GM12865 (cell line): ENCODE data around the gene DYSF.

Source experiments
- DNase-seq: peaks from one replicate; pipeline ENCODE4 v3.0.0; 2010; ENCODE audit warnings: low read depth
- H3K4me3 ChIP-seq: 2 replicates; pipeline ENCODE4 v1.5.1; 2011; ENCODE audit warnings: mild to moderate bottlenecking, low read depth, low read length, control low read depth
- TF ChIP-seq, protein P1 (sequence below): IDR thresholded peaks from 2 replicates; pipeline ENCODE4 v1.5.1; 2011; ENCODE audit warnings: low read length, control low read depth, low read depth, inconsistent platforms; ENCODE audit not compliant: insufficient read depth; ENCODE audit errors: missing control alignments

Gene DYSF

DNA sequence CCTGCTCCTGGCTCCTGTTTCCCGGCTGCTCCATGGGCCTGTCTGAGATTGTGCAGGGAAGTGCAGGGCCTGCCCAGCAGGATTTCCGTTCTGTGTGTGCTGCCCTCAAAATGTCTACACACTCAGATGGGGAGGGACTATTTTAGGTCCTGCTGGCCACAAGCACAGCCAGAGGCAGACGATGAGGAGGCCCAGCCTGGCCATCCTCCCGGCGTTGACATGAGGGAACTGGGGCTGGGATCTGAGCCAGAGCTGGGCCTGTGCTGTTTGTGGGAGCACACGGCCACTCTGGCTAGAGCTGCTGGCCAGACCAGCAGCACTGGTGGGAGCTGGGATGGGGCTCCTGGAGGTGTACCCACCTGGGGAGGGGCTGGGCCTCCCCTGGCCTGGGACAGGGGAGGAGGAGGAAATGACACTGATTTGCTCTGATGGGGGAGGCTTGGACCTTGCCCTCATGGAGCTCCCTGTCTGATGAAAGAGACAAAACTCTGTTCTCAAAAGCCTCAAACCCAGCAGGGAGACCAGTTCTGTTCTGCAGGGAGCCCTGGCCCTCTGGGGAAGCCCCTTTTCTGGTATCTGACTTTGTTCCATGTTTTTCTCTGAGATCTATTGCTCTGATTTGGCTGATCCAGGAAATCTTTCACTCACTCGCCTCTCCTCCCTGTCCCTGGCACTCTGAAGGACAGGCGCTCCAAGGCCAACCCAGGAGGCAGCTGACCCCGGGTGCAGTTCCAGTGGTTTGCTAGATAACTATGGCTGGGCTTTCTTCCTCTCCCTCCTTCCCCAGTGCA lies 161.8 kb downstream of the DYSF start:
- no peak for DNase-seq

DNA sequence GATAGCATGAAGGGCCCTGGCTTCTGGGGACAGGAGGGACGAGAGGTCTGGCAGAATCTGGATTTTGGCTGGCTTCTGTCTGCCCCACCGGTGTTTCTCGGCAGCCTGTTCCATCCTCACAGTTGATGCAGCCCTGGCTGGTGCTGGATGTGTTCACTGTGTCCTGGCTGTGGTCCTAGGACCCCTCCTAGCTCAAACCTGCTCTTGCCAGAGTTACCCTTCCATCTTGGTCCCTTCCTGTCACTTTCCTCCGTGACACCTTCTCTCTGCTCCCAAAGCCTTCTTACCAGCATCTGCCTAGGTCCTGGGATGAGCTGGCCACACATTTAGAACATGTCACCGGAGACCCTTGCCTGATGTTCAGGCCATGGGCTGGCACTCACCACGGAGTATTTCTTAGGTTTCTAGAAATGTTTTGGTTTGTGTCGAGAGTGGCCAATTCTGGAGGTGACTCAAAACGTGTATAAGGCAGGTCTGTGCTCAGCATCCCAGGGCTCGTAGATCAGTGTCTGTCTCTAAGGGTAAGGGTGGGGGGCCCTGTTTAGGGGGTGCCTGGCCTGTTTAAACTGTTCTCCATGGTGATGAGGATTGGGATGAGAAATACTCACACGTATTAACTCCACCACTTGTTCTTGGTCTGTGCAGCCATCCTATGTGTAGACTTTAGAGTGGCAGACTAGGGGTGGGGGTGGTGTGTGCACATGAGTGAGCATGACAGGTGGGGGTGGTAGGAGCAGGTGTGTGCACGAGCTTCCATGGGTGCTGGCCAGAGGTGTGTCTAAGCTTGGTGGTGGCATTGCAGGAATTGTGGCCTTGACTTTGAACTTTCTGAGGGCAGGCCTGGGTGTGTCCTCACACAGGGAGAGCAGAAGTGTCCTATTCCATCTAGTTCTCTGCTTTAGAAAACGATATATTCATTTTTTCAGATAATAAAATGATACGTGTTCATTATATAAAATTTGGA lies 162.7 kb downstream of the DYSF start:
- TF ChIP-seq, protein P1, sequence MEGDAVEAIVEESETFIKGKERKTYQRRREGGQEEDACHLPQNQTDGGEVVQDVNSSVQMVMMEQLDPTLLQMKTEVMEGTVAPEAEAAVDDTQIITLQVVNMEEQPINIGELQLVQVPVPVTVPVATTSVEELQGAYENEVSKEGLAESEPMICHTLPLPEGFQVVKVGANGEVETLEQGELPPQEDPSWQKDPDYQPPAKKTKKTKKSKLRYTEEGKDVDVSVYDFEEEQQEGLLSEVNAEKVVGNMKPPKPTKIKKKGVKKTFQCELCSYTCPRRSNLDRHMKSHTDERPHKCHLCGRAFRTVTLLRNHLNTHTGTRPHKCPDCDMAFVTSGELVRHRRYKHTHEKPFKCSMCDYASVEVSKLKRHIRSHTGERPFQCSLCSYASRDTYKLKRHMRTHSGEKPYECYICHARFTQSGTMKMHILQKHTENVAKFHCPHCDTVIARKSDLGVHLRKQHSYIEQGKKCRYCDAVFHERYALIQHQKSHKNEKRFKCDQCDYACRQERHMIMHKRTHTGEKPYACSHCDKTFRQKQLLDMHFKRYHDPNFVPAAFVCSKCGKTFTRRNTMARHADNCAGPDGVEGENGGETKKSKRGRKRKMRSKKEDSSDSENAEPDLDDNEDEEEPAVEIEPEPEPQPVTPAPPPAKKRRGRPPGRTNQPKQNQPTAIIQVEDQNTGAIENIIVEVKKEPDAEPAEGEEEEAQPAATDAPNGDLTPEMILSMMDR, result no peak
- no peak overlapping the region for H3K4me3 ChIP-seq
- DNase-seq, result no peak

More for the DNA sequence above, 161.8 kb downstream of the DYSF start:
- no peak overlapping the region for H3K4me3 ChIP-seq
- TF ChIP-seq, protein P1, result no peak

- no peak for DNase-seq
- no peak overlapping the region for H3K4me3 ChIP-seq
- TF ChIP-seq, protein P1, result no peak
These were observed 163.9 kb downstream of the DYSF start for GRCh38 chr2:71617266-71617665.

GRCh38 chr2:71618327-71619113 lies 165.2 kb downstream of the DYSF start:
- H3K4me3 ChIP-seq, result no peak overlapping the region
- TF ChIP-seq, protein P1, result no peak
- DNase-seq, result no peak

GRCh38 chr2:71619230-71619741 lies 165.9 kb downstream of the DYSF start:
- DNase-seq, result no peak
- TF ChIP-seq, protein P1, result no peak
- H3K4me3 ChIP-seq, result no peak overlapping the region

DNA sequence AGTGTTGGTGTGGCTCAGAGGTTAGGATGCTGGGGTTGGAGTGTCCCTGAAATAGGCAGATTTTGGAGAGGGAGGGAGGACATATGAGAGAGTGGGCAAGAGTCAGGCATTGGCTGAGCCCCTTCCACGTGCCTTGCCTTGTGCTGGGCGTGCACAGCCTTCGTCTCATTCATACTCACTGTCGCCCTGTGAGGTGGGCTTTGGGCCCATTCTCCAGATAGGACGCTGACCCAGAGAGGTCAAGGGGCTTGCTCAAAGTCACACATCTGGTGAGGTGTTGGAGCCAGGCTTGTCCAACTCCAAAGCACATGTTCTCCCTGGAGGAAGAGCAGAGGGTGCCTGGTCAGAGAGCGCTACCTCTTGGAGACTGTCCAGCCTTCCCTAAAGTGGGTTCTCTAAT lies 166.8 kb downstream of the DYSF start:
- TF ChIP-seq, protein P1, result no peak
- DNase-seq, result no peak
- H3K4me3 ChIP-seq, result no peak overlapping the region
